HepG2 (cell line): ENCODE data around the gene NDOR1. TPM values are rescaled to one million over a fixed set of nuclear protein-coding genes. Genes with fewer than 3 reads are reported as not detected.

Experiments used
- ATAC-seq: fragments of 200-7000 bp; cut with Tn5 transposase; 3 replicates; pipeline ENCODE4 v1.9.1; 2020; ENCODE audit warnings: mild to moderate bottlenecking, moderate library complexity
- BruUV-seq: library from RNA; stranded (reverse); fragments of 400-500 nt; replicated peaks from 2 replicates; lab custom pipeline; 2021; lab: Mats Ljungman, UMichigan
- CTCF ChIA-PET: fragments of 300-600 bp; formaldehyde crosslinking; extraction: SDS; loops from one replicate; lab custom pipeline; 2021; ENCODE audit warnings: low total read pairs, inconsistent platforms, low intra/inter-chr PET ratio; lab: Yijun Ruan, JAX
- POLR2A ChIA-PET: fragments of 350-600 bp; sonication (Branson Sonifier 250); formaldehyde crosslinking; loops from one replicate; lab custom pipeline; 2020; ENCODE audit warnings: antibody characterized with exemption, inconsistent platforms; lab: Yijun Ruan, JAX
- DNase-seq: peaks from one replicate; pipeline ENCODE4 v3.0.0-alpha.2; 2015; ENCODE audit warnings: low spot score
- FAIRE-seq: peaks from 3 replicates; lab custom pipeline; 2011; peaks lifted over from hg19 to GRCh38; lab: Jason Lieb, UNC
- H2AFZ ChIP-seq: one replicate; pipeline ENCODE4 v1.6.1; 2011; ENCODE audit warnings: low read length, inconsistent platforms
- H3K27ac ChIP-seq: fragments of 300-600 bp; 3 replicates; pipeline ENCODE4 v1.8.0; 2011; ENCODE audit warnings: mixed run types, mild to moderate bottlenecking, mixed read lengths, low read length, inconsistent platforms; ENCODE audit not compliant: insufficient read depth; ENCODE audit errors: extremely low read length
- H3K27me3 ChIP-seq, 2 experiments: fragments of 200-600 bp in 1 of 2; 2 replicates in 1 of 2; 3 replicates in 1 of 2; pipeline versions ENCODE4 v1.6.0 to v1.8.0; 2011; ENCODE audit warnings: low read length in 2 of 2, mild to moderate bottlenecking in 2 of 2, moderate library complexity in 2 of 2, inconsistent platforms in 1 of 2; ENCODE audit not compliant: insufficient read depth in 2 of 2, control insufficient read depth in 1 of 2
- H3K36me3 ChIP-seq, 2 experiments: fragments of 200-600 bp in 1 of 2; replicated peaks in 1 of 2; 2 replicates in 1 of 2; 3 replicates in 1 of 2; pipeline versions ENCODE4 v1.5.1 to v1.8.0; 2011; ENCODE audit warnings: low read length in 2 of 2, inconsistent platforms in 1 of 2; ENCODE audit not compliant: insufficient read depth in 2 of 2, control insufficient read depth in 1 of 2
- H3K4me1 ChIP-seq: 2 replicates; pipeline ENCODE4 v1.5.1; 2012; ENCODE audit warnings: low read length, inconsistent platforms; ENCODE audit not compliant: insufficient read depth
- H3K4me2 ChIP-seq: 2 replicates; pipeline ENCODE4 v1.6.0; 2011; ENCODE audit warnings: low read depth, low read length, inconsistent platforms
- H3K4me3 ChIP-seq, 3 experiments: fragments of 200-600 bp in 1 of 3; sonication (generic), shearing (Covaris generic) in 1 of 3; replicated peaks in 1 of 3; 2 replicates each; pipeline ENCODE4 v1.5.1; 2011 to 2016; ENCODE audit warnings: low read length in 3 of 3, inconsistent platforms in 2 of 3, low read depth in 2 of 3, mild to moderate bottlenecking in 2 of 3, control low read depth in 1 of 3, mixed read lengths in 1 of 3; ENCODE audit not compliant: insufficient read depth in 1 of 3
- H3K79me2 ChIP-seq: one replicate; pipeline ENCODE4 v1.6.1; 2011; ENCODE audit warnings: low read length, inconsistent platforms; ENCODE audit not compliant: insufficient read depth
- H3K9ac ChIP-seq: 2 replicates; pipeline ENCODE4 v1.6.0; 2011; ENCODE audit warnings: mild to moderate bottlenecking, low read depth, low read length, inconsistent platforms; ENCODE audit not compliant: insufficient read depth
- H3K9me3 ChIP-seq: 2 replicates; pipeline ENCODE4 v1.5.1; 2012; ENCODE audit warnings: mild to moderate bottlenecking, low read length
- H4K20me1 ChIP-seq: 2 replicates; pipeline ENCODE4 v1.6.0; 2011; ENCODE audit warnings: inconsistent platforms, mild to moderate bottlenecking, low read length, moderate library complexity; ENCODE audit not compliant: insufficient read depth
- CHCHD3 ChIP-seq: sonication (generic); formaldehyde crosslinking; IDR thresholded peaks from 2 replicates; pipeline ENCODE4 v1.8.0; 2022; ENCODE audit warnings: mild to moderate bottlenecking, missing genetic modification reagents, moderate library complexity
- FOXJ3 ChIP-seq: sonication (generic); formaldehyde crosslinking; IDR thresholded peaks from 2 replicates; pipeline ENCODE4 v1.4.0; 2020; ENCODE audit warnings: missing genetic modification reagents, mild to moderate bottlenecking, borderline replicate concordance
- MAX ChIP-seq: IDR thresholded peaks from 2 replicates; pipeline ENCODE4 v1.6.1; 2012; ENCODE audit warnings: inconsistent platforms
- ZFP36L2 ChIP-seq: sonication (generic); formaldehyde crosslinking; IDR thresholded peaks from 2 replicates; pipeline ENCODE4 v1.4.0; 2020; ENCODE audit warnings: missing genetic modification reagents
- ZNF275 ChIP-seq: sonication (generic); formaldehyde crosslinking; IDR thresholded peaks from 2 replicates; pipeline ENCODE4 v1.8.0; 2022; ENCODE audit warnings: missing genetic modification reagents, mild to moderate bottlenecking, inconsistent platforms, borderline replicate concordance
- ZNF354B ChIP-seq: sonication (generic); formaldehyde crosslinking; IDR thresholded peaks from 2 replicates; pipeline ENCODE4 v1.8.0; 2022; ENCODE audit warnings: mild to moderate bottlenecking, missing genetic modification reagents
- ZNF549 ChIP-seq: sonication (generic); formaldehyde crosslinking; IDR thresholded peaks from 2 replicates; pipeline ENCODE4 v1.5.0; 2020; ENCODE audit warnings: missing genetic modification reagents
- ZNF597 ChIP-seq: sonication (generic); formaldehyde crosslinking; IDR thresholded peaks from 2 replicates; pipeline ENCODE4 v1.5.0; 2020; ENCODE audit warnings: missing genetic modification reagents
- ZSCAN25 ChIP-seq: sonication (generic); formaldehyde crosslinking; IDR thresholded peaks from 2 replicates; pipeline ENCODE4 v1.8.0; 2022; ENCODE audit warnings: mild to moderate bottlenecking, missing genetic modification reagents
- WGBS: methylation state at CpG from one replicate; pipeline ENCODE4 v1.1.6; 2017; ENCODE audit warnings: low lambda C conversion rate; 5-methylcytosine and 5-hydroxymethylcytosine counted together
- in situ Hi-C: cut with HindIII; loops from 2 replicates; pipeline ENCODE4 v1.10.0; 2017; ENCODE audit warnings: low pct_unique_long_range_greater_than_20kb; ENCODE audit not compliant: extremely low pct_ligation_motif_present
- intact Hi-C: fragments of 100-400 bp; cut with micrococcal nuclease; formaldehyde crosslinking; loops from one replicate; pipeline ENCODE4 v1.10.0; 2022; ENCODE audit not compliant: unreplicated experiment
- polyA plus RNA-seq, 8 experiments: library from polyadenylated mRNA; depleted of rRNA in 3 of 8; stranded (reverse) in 7 of 8; unstranded in 1 of 8; fragments of >200 nt; fragmentation: Illumina TruSeq in 4 of 8; extraction: Trizol in 4 of 8; gene quantifications; 2 replicates each; pipeline versions ENCODE4 v1.2.1 to v1.2.3, GENCODE V29; 2011 to 2016; ENCODE audit warnings: low read depth in 4 of 8, missing spikeins in 1 of 8, mixed read lengths in 1 of 8; ENCODE audit not compliant: insufficient read depth in 1 of 8
- total RNA-seq, 5 experiments: library from RNA; depleted of rRNA; stranded (reverse); fragments of >200 nt; fragmentation: Illumina TruSeq; extraction: Trizol; gene quantifications; 2 replicates each; pipeline ENCODE4 v1.2.3, GENCODE V29; 2016; ENCODE audit warnings: low read depth in 1 of 5

The NDOR1 gene
- total and polyA plus RNA-seq, 2 of the 13 experiments (the other 11 are each of a cell fraction or from before 2014, with no cell fraction given), result 3.6 to 8.7 TPM

GRCh38 chr9:137179761-137180160, 25.7 kb upstream of the NDOR1 start (continued):
- TF ChIP-seq ZNF354B (CRISPR knock-in tag), result no peak
- TF ChIP-seq, all 625 proteins: peak for 0

GRCh38 chr9:137180491-137180890, 25.0 kb upstream of the NDOR1 start:
- Histone ChIP-seq H4K20me1 (no peaks in the 10 kb centered on the region), H3K9ac (no peak overlapping the region), H2AFZ (no peak overlapping the region), H3K79me2 (no peaks in the 10 kb centered on the region), H3K4me1 (no peaks in the 10 kb centered on the region), H3K36me3 (peaks cover 24 to 30% of the 10 kb centered on the region in 2 experiments; a peak in 4 of 5 replicates), H3K4me3 (no peak overlapping the region), H3K4me2 (no peak overlapping the region), H3K9me3 (no peaks in the 10 kb centered on the region), H3K27ac (no peak overlapping the region), H3K27me3 (no peaks in the 10 kb centered on the region)
- no peak for FAIRE-seq
- BruUV-seq, result no TSS peak
- ChIA-PET CTCF (no interaction called here), POLR2A (no interaction called here)
- in situ Hi-C loops, result no loop called here
- intact Hi-C loops, result no loop called here
- no peak for ATAC-seq
- TF ChIP-seq FOXJ3 (CRISPR knock-in tag) (no peak), MAX (no peak), ZNF275 (CRISPR knock-in tag) (no peak), ZSCAN25 (no peak), ZNF549 (no peak), CHCHD3 (no peak), ZFP36L2 (CRISPR knock-in tag) (no peak), ZNF597 (CRISPR knock-in tag) (no peak)
- no peak for DNase-seq
- WGBS, result 100% methylated on average over 8 of the region's 20 CpGs
